Measurements from ENCODE around the gene JPH3.

DNA sequence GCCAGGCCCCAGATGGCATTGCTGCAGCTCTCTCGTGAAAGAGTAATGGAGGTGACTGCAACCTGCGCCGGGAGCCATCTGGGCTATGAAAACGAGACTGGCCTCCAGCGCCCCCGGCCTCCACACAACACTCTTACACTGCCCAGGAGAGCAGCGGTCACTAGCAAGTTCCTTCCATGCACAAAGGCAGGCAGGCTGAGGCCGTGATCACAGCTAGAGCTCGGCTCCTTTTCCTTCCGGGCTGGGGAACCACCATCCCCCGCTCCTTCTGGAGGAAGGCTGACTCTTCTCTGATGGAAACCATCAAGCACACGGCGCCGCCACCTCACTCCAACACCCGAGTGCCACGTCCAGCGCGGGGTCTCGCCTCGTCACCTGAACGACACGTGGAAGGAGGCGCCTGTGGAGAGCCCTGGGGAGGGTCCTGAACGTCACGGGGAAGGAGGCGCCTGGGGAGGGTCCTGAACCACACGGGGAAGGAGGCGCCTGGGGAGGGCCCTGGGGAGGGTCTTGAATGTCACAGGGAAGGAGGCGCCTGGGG is 101.6 kb downstream of the JPH3 start:
- TF ChIP-seq, protein P1, sequence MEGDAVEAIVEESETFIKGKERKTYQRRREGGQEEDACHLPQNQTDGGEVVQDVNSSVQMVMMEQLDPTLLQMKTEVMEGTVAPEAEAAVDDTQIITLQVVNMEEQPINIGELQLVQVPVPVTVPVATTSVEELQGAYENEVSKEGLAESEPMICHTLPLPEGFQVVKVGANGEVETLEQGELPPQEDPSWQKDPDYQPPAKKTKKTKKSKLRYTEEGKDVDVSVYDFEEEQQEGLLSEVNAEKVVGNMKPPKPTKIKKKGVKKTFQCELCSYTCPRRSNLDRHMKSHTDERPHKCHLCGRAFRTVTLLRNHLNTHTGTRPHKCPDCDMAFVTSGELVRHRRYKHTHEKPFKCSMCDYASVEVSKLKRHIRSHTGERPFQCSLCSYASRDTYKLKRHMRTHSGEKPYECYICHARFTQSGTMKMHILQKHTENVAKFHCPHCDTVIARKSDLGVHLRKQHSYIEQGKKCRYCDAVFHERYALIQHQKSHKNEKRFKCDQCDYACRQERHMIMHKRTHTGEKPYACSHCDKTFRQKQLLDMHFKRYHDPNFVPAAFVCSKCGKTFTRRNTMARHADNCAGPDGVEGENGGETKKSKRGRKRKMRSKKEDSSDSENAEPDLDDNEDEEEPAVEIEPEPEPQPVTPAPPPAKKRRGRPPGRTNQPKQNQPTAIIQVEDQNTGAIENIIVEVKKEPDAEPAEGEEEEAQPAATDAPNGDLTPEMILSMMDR (IDR thresholded peaks at IDR 0.05 in 8 of 11, conservative IDR thresholded peaks at IDR 0.05 in 3 of 11): no peak
- TF ChIP-seq POLR2AphosphoS5 (IDR thresholded peaks at IDR 0.05): no peak
- no peak for TF ChIP-seq POLR2A (IDR thresholded peaks at IDR 0.05)
